A673 (cell line): Measurements from ENCODE around the gene ACHE.

Experiments used
- CTCF ChIP-seq: fragments of 300-800, 200-600 bp; sonication (generic); conservative IDR thresholded peaks from 2 replicates; pipeline ENCODE4 v1.5.1; 2017; ENCODE audit warnings: low read depth, mild to moderate bottlenecking, antibody characterized with exemption, low read length, moderate library complexity, mixed read lengths
- EZH2 ChIP-seq: fragments of 200-600 bp; sonication (generic); IDR thresholded peaks from 2 replicates; pipeline ENCODE4 v1.6.1; 2017; ENCODE audit warnings: borderline replicate concordance, low read depth, mild to moderate bottlenecking, mixed read lengths, antibody characterized with exemption, low read length; ENCODE audit not compliant: poor library complexity, severe bottlenecking

- TF ChIP-seq CTCF (no peak), EZH2 (no peak)
Observed at GRCh38 chr7:100856871-100857282, 38.8 kb downstream of the ACHE start.
